Stimulated activated CD4-positive, alpha-beta T cell treated with anti-CD3 and anti-CD28 coated beads, Interleukin-1b, Interleukin-23, amount 100 ng/mL, for 24 hours (primary cell): Measurements from ENCODE around the gene CPN1.
"Not testable (repeated sequence)": the region's sequence is repeated elsewhere in the genome, so short reads cannot be mapped to it uniquely, and the experiment has no call there.

Source experiments
- DNase-seq, 4 experiments: peaks; one replicate each; pipeline ENCODE4 v3.0.0-alpha.2; 2020; ENCODE audit warnings: low read depth in 4 of 4, low spot score in 1 of 4

CPN1 gene

DNA sequence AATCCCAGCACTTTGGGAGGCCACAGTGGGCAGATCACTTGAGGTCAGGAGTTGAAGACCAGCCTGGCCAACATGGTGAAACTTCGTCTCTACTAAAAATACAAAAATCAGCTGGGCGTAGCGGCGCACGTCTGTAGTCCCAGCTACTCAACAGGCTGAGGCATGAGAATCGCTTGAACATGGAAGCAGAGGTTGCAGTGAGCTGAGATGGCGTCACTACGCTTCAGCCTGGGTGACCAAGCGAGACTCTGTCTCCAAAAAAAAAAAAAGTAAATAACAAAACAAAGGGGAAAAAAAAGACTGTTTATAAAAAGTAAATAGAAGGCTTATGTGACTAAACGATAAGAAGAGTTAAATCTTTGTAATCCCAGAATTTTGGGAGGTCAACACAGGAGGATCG is 56.9 kb downstream of the CPN1 start:
- DNase-seq, result no peak

DNA sequence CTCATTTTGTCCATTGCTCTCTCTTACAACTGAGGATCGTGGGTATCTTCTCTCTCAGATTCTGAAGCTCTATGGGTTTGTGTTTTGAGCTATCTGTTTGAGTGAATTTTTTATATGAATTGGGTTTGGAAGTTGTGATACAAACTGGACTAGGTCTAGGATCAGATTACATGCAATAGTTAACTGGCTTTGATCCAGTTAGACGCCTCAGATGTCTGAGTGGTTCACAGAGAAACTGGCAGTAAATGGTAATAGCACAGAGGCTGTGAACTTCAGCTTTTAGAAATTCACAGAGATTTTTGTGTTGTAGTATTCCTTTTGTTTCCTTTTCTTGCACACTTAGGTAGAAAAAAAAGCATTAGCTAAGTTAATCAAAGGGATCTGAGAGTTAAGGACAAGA is 59.3 kb downstream of the CPN1 start:
- DNase-seq, result no peak

DNA sequence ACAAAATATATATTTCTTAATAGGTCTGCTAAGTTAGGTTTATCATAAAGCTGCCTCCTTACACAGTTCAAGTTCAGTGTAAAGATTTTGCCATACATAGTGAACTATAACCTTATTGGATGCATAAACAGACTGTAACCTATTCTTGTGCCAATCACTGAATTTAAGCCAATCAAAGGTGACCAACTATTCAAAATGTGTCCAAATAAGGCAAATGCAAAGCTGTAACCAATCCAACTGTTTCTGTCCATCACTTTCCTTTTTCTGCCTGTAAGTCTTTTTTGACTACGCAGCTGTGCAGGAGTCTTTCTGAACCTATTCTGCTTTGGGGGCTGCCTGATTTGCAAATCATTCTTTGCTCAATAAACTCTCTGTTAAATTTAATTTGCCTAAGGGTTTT is 60.3 kb downstream of the CPN1 start:
- DNase-seq, result no peak

DNA sequence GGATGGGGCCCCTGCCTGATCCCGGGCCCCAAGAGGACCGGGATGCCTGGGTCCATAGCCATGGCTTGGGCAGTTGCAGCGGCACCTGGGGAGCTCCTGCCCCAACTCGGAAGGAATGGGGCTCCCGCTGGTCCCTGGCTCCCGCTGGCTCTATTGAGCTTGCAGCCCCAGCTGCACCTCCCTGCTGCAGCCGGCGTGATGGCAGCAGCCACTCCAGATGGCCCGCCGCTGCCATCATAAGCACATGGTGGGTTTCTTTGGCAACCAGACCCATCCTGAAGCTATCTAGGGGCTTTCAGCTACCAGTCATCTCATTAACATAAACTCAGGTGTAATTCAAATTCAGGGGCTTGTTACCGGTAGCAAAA is 60.8 kb downstream of the CPN1 start:
- DNase-seq, result no peak

DNA sequence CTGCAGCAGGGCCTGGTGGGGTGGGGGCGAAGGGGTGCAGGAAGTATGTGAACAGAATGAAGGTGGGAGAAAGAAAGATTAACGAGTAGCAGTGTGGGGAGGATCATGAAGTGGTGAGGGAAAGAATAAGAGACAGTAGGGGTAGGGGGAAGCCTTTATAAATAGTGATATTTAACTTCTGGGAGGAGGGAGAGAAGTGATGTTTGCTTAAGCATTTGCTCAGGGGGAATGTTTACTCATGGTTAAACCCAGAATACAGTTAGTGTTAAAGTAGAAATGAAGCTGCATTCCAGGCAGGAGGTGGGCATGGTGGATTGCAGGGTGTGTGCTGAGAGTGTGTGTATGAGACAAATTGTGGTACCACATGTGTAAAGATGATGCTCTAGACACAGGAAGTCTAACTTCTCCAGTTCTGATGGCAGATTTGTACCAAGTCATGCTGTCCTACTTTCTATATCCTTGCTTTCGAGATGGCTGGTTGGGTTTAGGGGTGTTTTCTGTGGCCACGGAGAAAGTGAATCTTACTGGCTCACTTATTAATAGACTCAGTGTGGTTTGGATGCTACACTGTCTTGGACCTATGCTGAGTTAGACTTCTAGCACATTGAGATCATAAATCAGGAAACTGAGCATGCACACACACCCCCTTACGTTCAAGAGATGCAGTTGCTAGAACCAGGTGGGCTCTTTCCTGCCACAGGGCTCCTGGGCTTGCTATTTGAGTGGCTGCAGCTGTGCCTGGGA is 61.4 kb downstream of the CPN1 start:
- no peak for DNase-seq

DNA sequence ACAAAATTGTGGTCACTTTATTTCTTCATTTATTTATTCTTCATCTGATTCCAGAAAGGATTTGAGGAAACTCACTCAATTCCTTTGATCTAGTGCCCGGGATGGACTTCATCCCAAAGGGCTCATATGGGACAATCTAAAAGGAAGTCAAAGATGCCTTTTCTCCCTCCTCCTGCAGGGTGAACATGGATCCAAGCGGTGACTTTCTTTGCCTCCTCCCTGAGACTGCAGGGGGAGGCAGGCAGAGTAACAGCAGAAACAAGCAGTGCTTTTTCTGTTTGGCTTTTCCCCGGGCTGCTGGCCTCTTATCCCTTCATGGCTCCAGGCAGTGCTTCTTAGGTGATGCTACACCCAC is 61.9 kb downstream of the CPN1 start:
- no peak for DNase-seq

DNA sequence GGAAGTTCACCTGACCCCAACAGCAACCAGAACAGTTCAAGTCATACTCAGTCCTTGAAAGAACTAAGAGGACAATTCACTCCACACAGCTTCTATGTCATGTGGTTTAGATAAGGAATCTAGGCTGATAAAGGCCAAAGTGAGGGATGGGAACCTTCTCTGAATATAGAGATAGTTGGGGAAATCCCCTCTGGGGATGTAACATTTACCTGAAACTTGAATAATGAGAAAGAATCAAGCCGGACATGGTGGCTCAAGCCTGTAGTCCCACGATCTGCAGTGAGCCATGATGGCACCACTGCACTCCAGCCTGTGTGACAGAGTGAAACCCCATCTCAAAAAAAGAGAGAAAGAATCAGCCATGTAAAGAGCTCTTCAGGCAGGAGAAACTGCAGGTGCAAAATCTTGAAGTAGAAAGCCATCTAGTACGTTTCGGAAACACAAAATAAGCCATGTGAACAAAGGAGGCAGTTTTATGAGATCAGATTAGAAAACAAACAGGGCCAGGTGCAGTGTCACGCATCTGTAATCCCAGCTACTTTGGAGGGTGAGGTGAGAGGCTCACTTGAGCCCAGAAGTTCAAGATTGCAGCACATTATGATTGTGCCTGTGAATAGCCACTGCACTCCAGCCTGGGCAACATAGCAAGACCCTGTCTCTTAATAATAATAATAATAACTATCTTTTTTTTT is 67.5 kb downstream of the CPN1 start:
- no peak for DNase-seq

DNA sequence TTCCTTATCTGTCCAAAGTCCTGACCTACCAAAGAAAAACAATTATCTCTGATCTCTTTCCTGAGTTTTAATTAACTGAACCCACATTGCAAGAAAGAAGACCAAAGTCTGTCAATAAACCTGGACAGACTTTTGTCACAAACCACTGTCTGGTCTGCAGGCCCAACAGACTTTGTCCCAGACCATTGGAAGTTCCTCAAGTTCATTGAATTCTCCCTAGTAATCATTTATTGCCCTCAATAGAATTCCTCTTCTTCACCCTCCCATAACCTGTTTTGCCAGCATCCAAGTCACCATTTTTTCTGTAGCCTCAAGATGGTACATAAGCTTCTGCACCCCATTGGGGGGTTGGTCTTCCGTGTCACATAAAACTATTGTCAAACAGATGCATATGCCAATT is 68.0 kb downstream of the CPN1 start:
- no peak for DNase-seq

DNA sequence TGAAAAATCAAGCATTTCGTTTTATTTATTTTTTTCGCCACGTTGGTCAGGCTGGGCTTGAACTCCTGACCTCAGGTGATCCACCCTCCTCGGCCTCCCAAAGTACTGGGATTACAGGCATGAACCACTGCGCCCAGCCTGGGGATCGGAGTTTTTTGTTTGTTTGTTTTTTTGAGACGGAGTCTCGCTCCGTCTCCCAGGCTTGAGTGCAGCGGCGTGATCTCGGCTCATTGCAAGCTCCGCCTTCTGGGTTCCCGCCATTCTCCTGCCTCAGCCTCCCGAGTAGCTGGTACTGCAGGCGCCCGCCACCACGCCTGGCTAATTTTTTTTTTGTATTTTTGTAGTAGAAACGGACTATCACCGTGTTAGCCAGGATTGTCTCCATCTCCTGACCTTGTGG is 69.8 kb downstream of the CPN1 start:
- DNase-seq, result not testable (repeated sequence)

DNA sequence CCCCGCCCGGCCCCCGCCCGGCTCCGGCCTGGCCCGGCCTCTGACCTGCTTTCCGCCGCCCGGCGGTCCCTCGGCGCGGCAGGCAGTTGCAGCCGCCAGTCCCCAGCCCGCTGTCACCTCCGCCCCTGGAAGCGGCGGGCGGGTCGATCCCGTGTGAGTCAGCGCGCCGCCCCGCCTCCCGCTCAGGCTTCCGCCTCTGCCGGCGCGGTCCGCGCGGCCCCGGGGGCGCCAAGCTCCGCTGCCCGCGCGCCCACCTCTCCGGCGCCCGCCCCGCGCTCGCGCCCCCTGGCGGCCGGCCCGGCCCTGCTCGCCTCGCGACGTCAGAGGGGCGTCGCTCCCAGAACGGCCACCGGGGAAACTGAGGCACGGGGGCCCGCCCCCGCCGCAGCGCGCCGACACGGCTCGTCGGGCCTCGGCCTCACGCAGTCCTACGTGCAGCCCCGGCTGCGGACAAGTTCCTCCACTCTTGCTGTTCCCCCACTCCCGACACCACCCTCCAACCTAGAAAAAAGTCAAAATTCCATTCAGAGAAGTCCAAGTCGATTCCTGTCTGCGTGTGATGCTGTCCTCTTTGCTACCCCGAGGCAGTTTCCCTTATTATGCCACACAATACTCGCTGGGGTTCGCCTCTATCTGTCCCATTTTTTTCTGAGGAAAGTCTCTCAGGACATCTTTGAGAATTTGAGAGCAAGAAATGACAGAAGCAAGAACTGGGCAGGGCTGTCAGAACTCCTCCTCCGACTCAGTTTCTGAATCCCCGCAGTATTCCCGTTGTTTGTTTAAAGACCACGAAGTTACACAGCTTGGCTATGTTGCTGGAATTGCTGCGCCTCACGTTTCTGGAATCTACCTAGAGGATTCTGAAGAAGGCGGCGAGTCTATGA is 71.6 kb downstream of the CPN1 start, which contains the start of gene DNMBP:
Gene DNMBP, minus strand, starts transcription at position 155 of the 884 bp plus-strand sequence. CDS start 37,823 bp downstream, outside the sequence.
- DNase-seq, result peak; percentile 59 to 80 (median 68)

DNA sequence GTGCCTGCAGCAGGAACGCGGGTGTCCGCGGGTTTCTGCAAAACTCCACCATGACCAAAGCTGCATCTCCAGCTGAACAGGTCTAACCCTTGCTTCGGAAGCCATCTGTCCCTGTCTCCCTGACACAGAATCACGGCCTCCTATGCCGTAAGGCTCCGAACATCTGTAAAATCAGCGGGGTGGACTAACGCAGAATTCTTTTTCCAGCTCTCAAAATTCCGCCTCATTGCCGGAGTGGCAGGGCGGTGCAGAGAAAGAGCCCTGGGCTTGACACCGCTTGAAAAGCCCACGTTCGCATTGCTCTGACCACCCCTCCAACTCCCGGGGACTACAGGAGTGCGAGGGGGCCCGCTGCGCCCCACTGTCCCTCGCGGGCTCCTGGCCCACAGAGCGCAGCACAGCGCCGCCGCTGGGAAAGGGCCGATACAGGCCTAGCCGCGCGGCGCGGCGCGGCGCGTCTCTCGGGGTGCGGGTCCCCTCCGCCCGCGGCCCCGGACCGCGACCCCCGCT is 72.3 kb downstream of the CPN1 start:
- peak in 1 of 4 experiments; percentile 11 for DNase-seq

DNA sequence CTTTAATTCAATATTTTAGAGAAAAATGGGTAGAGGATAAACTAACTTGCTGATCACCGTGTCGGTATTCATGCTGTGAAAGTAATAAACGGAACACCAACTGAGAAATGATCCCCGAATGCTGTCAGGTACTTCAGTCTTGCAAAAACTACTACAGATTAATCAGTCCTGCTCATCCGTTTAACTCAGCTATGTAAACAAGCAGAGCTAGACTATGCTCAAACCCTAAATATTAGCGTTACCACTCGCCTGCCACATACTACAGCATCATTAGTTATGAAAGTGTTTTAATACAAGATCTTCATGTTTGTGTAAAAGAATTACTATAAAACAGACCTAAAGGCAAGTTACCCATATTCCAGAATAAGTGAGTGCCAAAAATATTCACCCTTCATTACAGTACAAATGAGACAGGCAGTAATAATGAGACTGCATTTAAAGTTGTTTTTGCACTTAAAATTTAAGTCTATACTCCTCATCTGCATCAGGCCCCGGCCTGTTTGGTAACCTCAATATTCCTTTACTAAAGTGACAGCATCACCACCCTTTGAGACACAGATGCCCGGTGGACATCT is 72.9 kb downstream of the CPN1 start:
- no peak for DNase-seq

DNA sequence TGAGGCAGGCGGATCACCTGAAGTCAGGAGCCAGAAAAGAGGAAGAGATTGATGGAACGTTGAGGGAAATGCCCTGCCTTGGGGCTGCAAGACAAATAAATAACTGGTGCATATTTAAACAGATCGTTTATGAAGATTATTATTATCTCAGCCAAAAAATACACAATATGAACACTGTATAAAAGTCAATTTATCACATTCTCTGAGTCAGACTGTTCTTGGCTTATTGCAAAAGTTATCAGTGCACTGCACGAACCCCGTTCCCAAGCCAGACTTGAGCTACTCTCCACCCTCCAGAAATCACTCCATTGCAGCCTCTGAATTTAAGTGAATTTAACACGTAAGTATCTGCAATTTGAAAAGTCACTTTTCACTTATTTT is 73.5 kb downstream of the CPN1 start:
- DNase-seq, result no peak

DNA sequence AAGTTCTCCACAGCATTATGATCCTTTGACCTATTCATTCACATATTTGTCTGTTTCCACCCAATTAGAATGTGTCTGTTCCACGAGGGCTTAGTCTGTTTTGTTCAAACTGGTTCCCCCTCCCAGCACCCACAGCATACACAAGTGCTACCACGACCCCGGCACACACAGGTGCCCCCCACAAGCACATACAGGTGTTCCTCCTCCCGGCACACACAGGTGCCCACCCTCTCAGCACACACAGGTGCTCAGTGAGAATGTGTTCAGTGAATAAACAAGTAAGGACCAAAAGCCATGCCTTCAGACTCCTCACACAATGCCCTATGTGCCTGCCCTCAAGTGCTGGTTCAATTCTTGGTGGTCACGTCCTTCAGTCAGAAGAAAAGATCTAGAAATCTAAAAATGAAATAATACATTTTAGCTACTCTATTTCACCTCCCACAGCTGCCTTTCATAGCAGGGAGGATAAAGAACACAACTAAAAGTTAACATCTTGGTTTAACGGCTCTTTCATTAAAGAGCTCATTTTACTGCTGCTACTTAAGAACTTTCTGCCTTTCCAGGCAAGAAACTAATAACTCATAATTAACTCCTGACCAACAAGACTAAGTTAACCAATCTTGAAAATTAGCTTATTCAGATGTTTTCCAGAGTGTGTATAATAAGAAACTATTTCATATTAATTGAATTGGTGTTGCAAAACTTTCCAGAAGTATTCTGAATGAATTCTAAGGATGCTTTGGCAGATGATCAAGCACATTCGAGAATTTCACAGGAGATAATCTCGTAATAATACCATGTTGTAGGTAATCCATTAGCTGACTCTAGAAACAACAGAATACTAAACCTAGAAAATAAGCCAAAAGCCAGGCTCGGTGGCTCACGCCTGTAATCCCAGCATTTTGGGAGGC is 74.2 kb downstream of the CPN1 start:
- DNase-seq, result no peak

DNA sequence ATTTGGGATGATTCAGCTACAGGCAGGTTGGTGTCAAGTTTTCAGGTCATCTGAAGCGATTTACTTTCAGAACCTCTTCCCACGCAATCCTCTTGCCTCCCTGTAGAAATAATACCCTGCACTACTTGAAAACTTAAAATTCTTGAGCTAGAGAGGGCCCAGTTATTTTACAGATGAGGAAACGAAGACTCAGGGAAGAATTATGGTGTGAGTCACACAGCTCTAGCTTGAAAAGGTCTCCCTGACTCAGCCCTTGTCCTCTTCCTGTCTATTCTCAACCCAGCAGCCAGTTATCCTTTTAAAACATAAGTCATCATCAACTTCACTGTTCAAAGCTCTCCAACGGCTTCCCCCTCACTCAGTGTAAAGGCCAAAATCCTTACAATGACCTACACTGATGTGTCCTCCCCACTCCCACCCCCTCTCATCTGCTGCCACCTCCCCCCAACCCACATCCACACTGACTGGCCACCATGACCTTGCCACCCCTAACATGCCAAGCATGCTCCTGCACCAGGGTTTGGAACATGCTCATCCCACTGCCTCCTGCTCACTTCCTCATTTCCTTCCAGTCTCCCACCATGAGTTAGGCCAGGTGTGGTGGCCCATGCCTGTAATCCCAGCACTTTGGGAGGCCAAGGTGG is 75.3 kb downstream of the CPN1 start:
- no peak for DNase-seq

DNA sequence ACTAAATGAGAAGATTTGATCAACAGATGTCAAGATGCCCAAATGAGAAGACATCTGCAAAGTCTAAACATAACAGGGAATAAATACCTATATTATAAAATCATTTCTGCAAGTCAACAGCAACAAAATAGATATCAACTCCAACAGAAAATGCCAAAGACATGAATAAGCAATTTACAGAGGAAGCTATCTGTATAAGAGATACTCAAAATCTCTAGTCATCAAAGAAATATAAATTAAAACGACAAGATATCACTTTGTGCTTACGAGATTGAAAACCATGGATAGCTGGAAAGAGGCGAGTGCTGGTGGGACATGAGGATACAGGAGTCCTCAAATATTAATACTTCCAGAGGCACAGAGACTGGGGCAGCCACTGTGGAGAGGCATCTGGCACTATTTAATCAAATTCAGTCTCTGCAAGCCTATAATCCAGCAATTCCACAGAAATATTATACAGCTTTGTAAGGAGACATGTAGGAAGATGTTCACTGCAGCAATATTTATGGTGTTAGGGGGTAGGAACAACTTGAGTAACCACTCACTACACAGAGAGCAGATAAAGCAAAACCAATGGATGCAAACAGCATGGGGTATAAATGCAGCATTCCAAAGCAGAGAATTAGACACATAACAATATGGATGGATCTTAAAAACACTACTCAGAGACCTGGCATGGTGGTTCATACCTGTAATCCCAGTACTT is 76.7 kb downstream of the CPN1 start:
- no peak for DNase-seq

DNA sequence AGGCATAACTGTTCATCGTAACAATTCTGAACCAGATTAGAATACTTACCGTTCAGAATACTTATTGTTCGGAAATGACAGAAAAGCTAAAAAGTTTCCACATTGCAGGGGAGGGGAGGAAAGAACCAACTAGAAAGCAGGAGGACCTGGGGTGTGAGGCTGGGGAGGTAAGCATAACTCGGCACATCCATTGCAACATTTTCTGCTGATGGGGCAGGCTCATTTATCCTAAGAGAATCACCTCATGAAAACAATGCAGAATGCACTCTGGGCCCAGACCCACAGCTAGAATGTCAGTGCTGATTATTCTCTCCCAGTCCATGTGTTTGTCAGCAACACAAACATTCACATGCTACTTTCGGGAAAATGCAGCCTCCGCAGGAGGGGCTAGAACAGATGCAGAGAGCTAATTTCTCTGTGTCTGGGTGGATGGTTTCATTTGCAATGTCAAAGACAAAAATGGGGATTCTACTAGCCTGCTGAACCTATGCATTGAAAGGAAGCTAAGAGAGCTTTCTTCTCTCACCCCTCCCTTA is 81.5 kb downstream of the CPN1 start:
- DNase-seq, result no peak

DNA sequence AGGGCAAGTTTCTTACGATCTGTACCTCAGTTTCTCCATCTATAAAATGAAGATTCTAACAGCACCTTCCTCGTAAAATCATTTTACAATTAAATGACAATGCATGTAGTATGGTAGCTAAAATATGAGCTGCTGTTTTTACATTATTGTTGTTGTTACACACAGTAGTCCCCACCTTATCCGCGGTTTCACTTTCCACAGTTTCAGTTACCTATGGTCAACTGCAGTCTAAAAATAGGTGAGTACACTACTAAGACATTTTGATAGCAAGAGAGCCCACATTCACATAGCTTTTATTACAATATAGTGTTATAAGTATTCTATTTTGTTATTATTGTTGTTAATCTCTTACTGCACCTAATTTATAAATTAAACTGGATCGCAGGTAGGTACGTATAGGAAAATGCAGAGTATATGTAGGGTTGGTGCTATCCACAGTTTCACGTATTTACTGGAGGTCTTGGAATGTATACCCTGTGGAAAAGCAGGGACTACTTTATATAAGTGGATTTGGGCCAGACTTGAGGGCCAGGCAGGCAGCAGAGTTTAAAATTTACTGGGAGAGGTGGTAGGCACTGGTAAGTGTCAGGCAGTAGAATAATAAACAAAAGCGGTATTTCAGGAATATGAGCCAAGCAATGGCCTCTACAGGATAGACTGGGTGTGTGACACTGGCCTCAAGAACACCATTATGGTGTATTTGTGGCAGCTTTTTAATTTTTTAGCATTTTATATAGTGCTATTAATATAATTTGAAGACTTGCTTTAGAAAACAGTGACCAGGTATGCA is 82.2 kb downstream of the CPN1 start:
- DNase-seq, result no peak
